NCI-H2081 treated with DMSO at 0.1 percent for 48 hours (cell line): ENCODE results near the gene RDH13.
"Not testable (repeated sequence)": the region's sequence is repeated elsewhere in the genome, so short reads cannot be mapped to it uniquely, and the experiment has no call there.

Experiments used
- DNase-seq: peaks from one replicate; lab custom pipeline; 2025; lab: John Stamatoyannopoulos, UW

RDH13 gene, protein sequence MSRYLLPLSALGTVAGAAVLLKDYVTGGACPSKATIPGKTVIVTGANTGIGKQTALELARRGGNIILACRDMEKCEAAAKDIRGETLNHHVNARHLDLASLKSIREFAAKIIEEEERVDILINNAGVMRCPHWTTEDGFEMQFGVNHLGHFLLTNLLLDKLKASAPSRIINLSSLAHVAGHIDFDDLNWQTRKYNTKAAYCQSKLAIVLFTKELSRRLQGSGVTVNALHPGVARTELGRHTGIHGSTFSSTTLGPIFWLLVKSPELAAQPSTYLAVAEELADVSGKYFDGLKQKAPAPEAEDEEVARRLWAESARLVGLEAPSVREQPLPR

GRCh38 chr19:55062735-55063491 is at the start of gene RDH13:
Gene RDH13 (minus strand): TSS chr19:55063148. CDS start chr19:55063032, 116 bp downstream.
- DNase-seq, result peak; percentile 69

- DNase-seq, result no peak
Measured at GRCh38 chr19:55112246-55112776, 49.4 kb upstream of the RDH13 start.

DNA sequence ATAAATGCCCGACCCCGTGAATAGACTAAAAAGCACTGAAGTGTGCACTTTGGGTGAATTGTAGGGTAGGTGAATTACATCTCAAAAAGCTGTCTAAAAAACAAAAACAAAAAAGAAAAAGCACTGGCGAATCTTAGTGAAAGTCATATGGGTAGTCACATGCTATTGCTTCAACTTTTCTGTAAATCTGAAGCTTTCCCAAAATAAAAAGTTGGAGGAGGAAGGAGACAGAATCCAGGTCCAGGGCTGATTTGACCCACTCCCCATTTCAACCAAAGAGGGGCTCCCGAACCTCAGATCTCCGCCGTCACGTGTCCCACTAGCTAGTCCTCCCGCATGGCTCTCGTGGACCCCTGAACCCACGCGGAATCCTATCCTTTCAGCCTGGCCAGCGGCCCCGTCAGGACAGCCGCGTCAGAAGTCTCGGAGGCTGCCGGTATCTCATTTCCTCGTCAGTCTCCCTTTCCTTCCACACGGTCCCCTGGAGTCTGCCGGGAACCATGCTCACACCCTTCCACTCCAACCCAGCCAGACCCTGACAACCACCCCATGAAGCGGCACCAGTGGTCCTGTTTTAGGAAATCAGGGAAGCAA is 48.4 kb upstream of the RDH13 start:
- no peak for DNase-seq

- DNase-seq, result no peak
Measured at GRCh38 chr19:55109527-55110291, 46.8 kb upstream of the RDH13 start.

- DNase-seq, result not testable (repeated sequence)
Measured at GRCh38 chr19:55107252-55107651, 44.3 kb upstream of the RDH13 start.

DNA sequence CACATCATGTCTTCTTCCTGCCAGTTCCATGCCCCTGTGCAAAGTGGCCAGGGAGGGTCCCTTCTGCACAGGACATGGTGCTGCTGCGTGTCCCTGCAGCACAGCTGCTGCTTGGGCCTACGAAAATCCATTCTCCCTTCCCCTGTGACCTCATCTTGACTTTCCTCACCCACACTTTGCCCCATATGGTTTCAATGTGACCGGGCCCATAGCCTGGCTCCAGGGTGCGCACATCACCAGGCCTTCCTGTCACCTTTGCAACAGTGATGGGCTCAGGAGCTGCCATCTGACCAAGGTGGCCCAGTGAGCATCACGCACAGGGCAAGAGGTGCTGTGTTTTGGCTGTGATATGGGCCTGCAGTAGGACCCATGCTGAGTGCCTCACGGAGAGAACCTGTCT is 43.6 kb upstream of the RDH13 start:
- no peak for DNase-seq

DNA sequence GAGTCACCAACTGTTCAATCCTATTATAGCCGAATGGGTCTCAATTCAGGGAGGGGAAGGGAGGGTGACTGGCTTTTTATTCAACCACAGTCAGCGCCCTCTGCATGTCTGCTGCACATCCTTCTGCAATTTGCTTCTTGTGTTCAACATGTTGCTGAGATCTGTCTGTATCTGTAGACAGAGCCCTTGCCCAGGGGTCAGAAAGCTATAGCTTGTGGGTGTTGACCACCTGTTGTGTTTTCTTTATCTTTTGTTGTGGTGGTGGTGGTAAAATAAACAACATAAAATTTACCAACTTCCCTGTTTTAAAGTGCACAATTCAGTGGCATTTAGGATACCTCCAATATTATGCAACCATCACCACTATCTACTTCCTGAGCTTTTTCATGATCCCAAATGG is 42.3 kb upstream of the RDH13 start:
- DNase-seq, result no peak

DNA sequence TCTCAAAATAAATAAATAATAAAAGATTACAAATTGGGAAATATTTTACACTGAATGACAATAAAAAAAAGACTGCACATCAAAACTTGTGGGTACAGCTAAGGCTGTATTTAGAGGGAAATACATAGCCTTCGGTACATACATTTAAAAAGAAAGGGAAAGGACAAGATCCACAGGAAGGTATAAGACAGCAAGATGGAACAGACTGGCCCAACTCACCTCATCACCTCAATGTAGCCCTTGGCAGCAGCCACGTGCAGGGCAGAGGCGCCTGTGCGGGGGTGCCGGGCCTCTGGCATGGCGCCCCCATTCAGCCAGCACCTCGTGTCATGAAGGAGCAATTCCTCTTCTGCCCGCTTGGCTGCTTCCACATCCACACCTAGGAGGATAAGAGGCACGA is 40.2 kb upstream of the RDH13 start:
- DNase-seq, result no peak

DNA sequence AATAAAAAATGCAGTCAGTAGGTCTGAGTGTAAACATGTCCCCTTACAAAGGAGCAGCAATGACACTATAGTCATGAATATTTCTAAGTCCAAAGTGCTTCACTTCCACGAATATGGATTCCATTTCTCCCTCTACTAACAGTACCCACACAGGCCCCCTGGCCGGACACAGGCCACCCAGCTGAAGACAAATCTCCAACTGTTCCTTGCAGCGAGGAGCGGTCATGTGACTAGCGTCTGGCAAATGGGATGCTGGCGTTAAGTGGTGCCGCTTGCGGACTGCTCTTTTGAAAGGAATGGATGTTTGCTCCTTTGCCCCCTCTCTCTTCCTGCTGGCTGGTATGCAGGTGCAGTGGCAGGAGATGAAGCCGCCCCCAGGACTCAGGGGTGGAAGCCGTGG is 38.3 kb upstream of the RDH13 start:
- no peak for DNase-seq

DNA sequence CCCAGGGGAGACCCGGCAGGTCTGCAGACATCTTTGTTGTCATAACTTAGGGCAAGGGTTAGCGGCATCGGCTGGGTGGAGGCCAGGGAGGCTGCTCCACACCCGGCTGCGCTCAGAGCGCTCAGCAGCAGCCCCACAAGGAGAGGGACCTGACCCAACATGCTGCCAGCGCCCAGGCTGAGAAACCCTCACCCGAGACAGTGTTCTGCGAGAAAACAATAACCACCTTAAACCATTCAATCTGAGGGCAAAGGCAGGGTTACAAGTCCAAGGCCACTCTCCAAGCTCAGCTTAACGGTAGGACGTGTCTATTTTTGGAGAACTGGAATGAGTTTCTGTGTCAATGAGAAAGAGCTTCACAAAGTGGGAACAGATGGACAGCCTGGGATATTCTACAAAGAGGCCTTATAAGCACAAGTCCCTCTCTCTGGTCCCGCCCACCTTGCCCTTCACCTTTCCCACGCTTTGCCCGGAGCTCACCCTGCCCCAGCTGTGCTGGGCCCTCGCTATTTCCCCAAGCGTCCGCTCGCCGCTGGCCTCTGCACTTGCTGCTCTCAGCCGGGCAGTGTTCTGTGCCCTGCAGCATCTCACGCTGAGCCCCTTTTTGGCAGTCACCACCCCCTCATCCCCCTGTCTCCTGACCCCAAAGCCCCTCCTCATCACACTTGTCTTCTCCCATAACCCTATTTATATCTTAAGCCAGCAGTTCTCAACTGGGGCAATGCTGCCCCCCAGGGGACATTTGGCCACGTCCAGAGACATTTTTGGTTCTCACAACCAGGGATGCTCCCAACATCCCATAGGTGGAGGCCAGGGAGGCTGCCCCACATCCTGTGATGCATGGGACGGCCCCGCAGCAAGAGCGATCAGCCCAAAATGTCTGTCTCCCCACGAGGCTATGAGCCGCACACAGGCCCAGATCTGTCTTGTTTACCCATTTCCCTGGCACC is 36.9 kb upstream of the RDH13 start:
- DNase-seq, result no peak

DNA sequence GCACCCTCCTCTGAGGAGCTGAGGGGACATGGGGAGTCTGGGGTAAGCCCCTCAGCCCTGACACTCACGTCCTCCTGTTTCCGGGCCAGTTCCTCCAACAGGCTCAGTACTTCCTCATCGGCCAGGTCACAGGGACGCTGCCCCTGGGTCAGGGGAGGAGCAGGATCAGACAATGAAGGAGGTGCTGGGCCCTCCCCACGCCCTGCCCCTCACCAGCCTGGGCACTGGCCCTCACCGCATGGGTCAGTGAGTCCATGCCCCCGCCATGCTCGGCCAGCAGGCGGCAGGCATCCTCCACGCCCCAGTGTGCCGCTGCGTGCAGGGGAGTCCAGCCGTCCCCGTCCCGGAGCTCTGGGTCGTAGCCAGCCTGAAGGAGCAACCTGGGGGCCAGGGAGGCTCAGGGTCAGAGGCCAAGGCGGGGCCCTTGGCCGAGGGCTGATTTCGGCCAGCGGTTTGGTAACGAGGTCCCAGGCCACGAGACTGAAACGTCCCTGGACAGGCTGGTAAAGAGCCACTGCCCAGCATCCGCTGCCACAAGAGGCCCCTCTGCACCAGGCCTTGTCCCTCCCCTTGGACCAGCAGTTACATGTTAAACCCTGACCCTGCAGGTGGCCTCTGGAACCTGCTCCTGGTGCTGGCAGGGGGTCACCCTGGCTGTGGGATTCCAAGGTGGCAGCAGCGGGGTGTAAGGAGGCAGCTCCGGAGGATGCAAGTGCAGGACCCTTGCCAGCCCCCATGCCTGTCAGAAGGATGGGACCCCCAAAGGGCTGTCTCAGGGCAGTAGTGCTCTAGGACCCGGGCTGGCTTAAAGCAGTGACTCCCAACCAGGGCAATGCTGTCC is 36.0 kb upstream of the RDH13 start:
- no peak for DNase-seq

- DNase-seq, result no peak
Measured at GRCh38 chr19:55097864-55098715, 35.1 kb upstream of the RDH13 start.

GRCh38 chr19:55096061-55096701 is 33.2 kb upstream of the RDH13 start:
- no peak for DNase-seq

GRCh38 chr19:55095260-55096060 is 32.5 kb upstream of the RDH13 start:
- DNase-seq, result no peak

DNA sequence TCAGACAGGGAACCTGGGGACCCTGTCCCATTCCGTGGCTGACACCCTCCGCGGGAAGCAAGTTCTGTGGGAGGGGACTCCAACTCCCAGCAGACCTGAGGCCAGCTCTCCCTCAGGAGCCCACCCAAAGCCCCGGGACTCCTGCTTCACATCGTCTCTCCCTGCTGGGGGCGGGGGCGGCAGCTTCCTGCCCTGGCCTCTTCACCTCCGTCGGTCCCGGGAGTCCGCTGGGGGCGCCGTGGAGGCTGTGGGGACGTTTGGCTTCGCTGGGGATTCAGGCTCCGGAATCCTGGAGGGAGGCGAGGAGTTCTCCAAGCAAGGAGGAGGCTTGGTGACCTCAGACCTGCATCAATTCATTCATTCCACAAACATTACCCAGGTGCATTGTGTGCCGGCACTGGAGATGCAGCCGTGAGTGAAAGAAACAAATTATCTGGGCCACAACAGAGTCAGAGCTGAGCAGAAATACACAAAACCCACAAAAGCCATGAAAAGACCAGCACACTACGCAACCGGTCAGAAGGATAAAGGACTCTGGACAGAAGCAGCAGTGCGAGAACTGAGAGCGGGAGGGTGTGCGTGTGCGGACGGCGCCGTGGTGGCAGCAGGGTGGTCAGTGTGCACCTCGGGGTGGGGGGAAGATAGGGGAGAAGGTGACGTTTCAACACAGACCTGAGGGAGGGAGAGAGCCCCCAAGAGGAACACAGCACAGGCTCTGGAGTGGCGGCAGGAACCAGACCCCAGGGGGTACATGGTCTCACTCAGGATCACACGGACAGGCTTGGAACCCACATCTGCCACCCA is 31.7 kb upstream of the RDH13 start:
- DNase-seq, result no peak

GRCh38 chr19:55092423-55093318 is 29.7 kb upstream of the RDH13 start:
- DNase-seq, result no peak
